H9 (cell line): ENCODE measurements around the gene KDM4D. TPM values are rescaled to one million over a fixed set of nuclear protein-coding genes. Genes with fewer than 3 reads are reported as not detected.
"Not testable (repeated sequence)": the region's sequence is repeated elsewhere in the genome, so short reads cannot be mapped to it uniquely, and the experiment has no call there.

ENCODE experiments used
- DNase-seq: peaks from one replicate; pipeline ENCODE4 v3.0.0-alpha.2; 2017
- H2AFZ ChIP-seq: one replicate; pipeline ENCODE4 v1.6.1; 2013; ENCODE audit warnings: mild to moderate bottlenecking, low read length, control low read depth, moderate library complexity
- H2AK5ac ChIP-seq: 2 replicates; pipeline ENCODE4 v1.6.1; 2013; ENCODE audit warnings: low read length, control low read depth, mixed read lengths; ENCODE audit not compliant: insufficient read length
- H2BK120ac ChIP-seq: one replicate; pipeline ENCODE4 v1.6.1; 2013; ENCODE audit warnings: low read depth, mild to moderate bottlenecking, low read length, control low read depth, inconsistent platforms; ENCODE audit not compliant: poor library complexity, severe bottlenecking
- H2BK12ac ChIP-seq: 2 replicates; pipeline ENCODE4 v1.6.1; 2013; ENCODE audit warnings: low read length, control low read depth, mixed read lengths, low read depth; ENCODE audit not compliant: insufficient read length
- H2BK15ac ChIP-seq: 2 replicates; pipeline ENCODE4 v1.6.1; 2013; ENCODE audit warnings: low read depth, low read length, control low read depth
- H2BK20ac ChIP-seq: one replicate; pipeline ENCODE4 v1.6.1; 2013; ENCODE audit warnings: low read depth, mild to moderate bottlenecking, low read length, control low read depth, inconsistent platforms; ENCODE audit not compliant: poor library complexity, severe bottlenecking
- H2BK5ac ChIP-seq: 2 replicates; pipeline ENCODE4 v1.6.1; 2013; ENCODE audit warnings: low read length, control low read depth, mixed read lengths; ENCODE audit not compliant: insufficient read length
- H3K14ac ChIP-seq: 2 replicates; pipeline ENCODE4 v1.6.1; 2013; ENCODE audit warnings: low read length, control low read depth; ENCODE audit not compliant: insufficient read depth
- H3K18ac ChIP-seq: 2 replicates; pipeline ENCODE4 v1.6.1; 2013; ENCODE audit warnings: low read depth, mild to moderate bottlenecking, mixed read lengths, low read length, control low read depth; ENCODE audit not compliant: insufficient read length
- H3K23ac ChIP-seq: 2 replicates; pipeline ENCODE4 v1.6.1; 2013; ENCODE audit warnings: low read length, control low read depth, mixed read lengths, low read depth; ENCODE audit not compliant: insufficient read length
- H3K23me2 ChIP-seq: 2 replicates; pipeline ENCODE4 v1.6.1; 2013; ENCODE audit warnings: low read depth, mild to moderate bottlenecking, mixed read lengths, low read length, control low read depth; ENCODE audit not compliant: insufficient read length, poor library complexity, severe bottlenecking
- H3K27ac ChIP-seq: 2 replicates; pipeline ENCODE4 v1.5.1; 2013; ENCODE audit warnings: low read length, control low read depth, mixed read lengths, low read depth; ENCODE audit not compliant: insufficient read length
- H3K27me3 ChIP-seq: 2 replicates; pipeline ENCODE4 v1.6.1; 2013; ENCODE audit warnings: low read length, control low read depth, inconsistent platforms; ENCODE audit not compliant: insufficient read depth
- H3K4ac ChIP-seq: 2 replicates; pipeline ENCODE4 v1.6.1; 2013; ENCODE audit warnings: low read depth, mild to moderate bottlenecking, control low read depth, inconsistent platforms, low read length, moderate library complexity
- H3K4me1 ChIP-seq: 2 replicates; pipeline ENCODE4 v1.6.1; 2013; ENCODE audit warnings: low read length, control low read depth, inconsistent platforms; ENCODE audit not compliant: insufficient read depth
- H3K4me2 ChIP-seq: 2 replicates; pipeline ENCODE4 v1.6.1; 2013; ENCODE audit warnings: low read length, control low read depth, mixed read lengths; ENCODE audit not compliant: insufficient read length, insufficient read depth
- H3K56ac ChIP-seq: 2 replicates; pipeline ENCODE4 v1.6.1; 2013; ENCODE audit warnings: low read depth, mild to moderate bottlenecking, mixed read lengths, low read length, control low read depth; ENCODE audit not compliant: insufficient read length
- H3K79me1 ChIP-seq: 2 replicates; pipeline ENCODE4 v1.6.1; 2013; ENCODE audit warnings: low read depth, mild to moderate bottlenecking, moderate library complexity, low read length, control low read depth, inconsistent platforms; ENCODE audit not compliant: insufficient read depth, poor library complexity, severe bottlenecking
- H3K79me2 ChIP-seq: 2 replicates; pipeline ENCODE4 v1.6.1; 2013; ENCODE audit warnings: low read length, control low read depth, inconsistent platforms; ENCODE audit not compliant: insufficient read depth
- H3K9ac ChIP-seq: 2 replicates; pipeline ENCODE4 v1.6.1; 2013; ENCODE audit warnings: low read length, control low read depth, mixed read lengths; ENCODE audit not compliant: insufficient read length; ENCODE audit errors: extremely low read depth
- H3K9me3 ChIP-seq: one replicate; pipeline ENCODE4 v1.6.1; 2013; ENCODE audit warnings: low read depth, low read length, inconsistent platforms; ENCODE audit not compliant: control insufficient read depth
- H3T11ph ChIP-seq: one replicate; pipeline ENCODE4 v1.6.1; 2013; ENCODE audit warnings: mild to moderate bottlenecking, low read length, control low read depth, inconsistent platforms
- H4K20me1 ChIP-seq: one replicate; pipeline ENCODE4 v1.6.1; 2013; ENCODE audit not compliant: control insufficient read depth, insufficient read length, insufficient read depth
- H4K5ac ChIP-seq: 2 replicates; pipeline ENCODE4 v1.6.1; 2013; ENCODE audit warnings: low read depth, mild to moderate bottlenecking, mixed read lengths, low read length, control low read depth; ENCODE audit not compliant: insufficient read length
- H4K8ac ChIP-seq: replicated peaks from 2 replicates; pipeline ENCODE4 v1.6.1; 2013; ENCODE audit warnings: low read length, control low read depth, mixed read lengths, low read depth; ENCODE audit not compliant: insufficient read length
- H4K91ac ChIP-seq: 2 replicates; pipeline ENCODE4 v1.6.1; 2013; ENCODE audit warnings: low read depth, mild to moderate bottlenecking, moderate library complexity, mixed read lengths, low read length, control low read depth; ENCODE audit not compliant: insufficient read length
- H3K27ac Mint-ChIP-seq, 3 experiments: 2 replicates in 2 of 3; 3 replicates in 1 of 3; pipeline ENCODE4 v1.8.0; 2020 to 2021; ENCODE audit warnings: mixed read lengths in 3 of 3, mild to moderate bottlenecking in 1 of 3, moderate library complexity in 1 of 3
- H3K27me3 Mint-ChIP-seq: 2 replicates; pipeline ENCODE4 v1.8.0; 2021; ENCODE audit warnings: low read depth, mild to moderate bottlenecking, moderate library complexity, mixed read lengths
- H3K36me3 Mint-ChIP-seq, 3 experiments: 2 replicates in 2 of 3; 3 replicates in 1 of 3; pipeline ENCODE4 v1.8.0; 2020 to 2021; ENCODE audit warnings: low read depth in 3 of 3, mixed read lengths in 3 of 3; ENCODE audit not compliant: insufficient read depth in 1 of 3
- H3K4me1 Mint-ChIP-seq, 2 experiments: 2 replicates each; pipeline ENCODE4 v1.8.0; 2020; ENCODE audit warnings: mixed read lengths in 2 of 2
- H3K4me3 Mint-ChIP-seq, 2 experiments: 2 replicates in 1 of 2; 3 replicates in 1 of 2; pipeline ENCODE4 v1.8.0; 2020 to 2021; ENCODE audit warnings: mild to moderate bottlenecking in 2 of 2, mixed read lengths in 2 of 2, moderate library complexity in 1 of 2
- H3K9me3 Mint-ChIP-seq, 2 experiments: 2 replicates in 1 of 2; 3 replicates in 1 of 2; pipeline ENCODE4 v1.8.0; 2020; ENCODE audit warnings: mild to moderate bottlenecking in 2 of 2, mixed read lengths in 2 of 2, moderate library complexity in 1 of 2
- WGBS: extraction: QIAGEN DNeasy Blood & Tissue Kit; methylation state at CpG from one replicate; pipeline ENCODE4 v1.1.7; 2013; ENCODE audit warnings: missing lambda C conversion rate, low lambda C conversion rate, mixed read lengths; ENCODE audit not compliant: insufficient read length; ENCODE audit errors: extremely low coverage; 5-methylcytosine and 5-hydroxymethylcytosine counted together
- total RNA-seq: library from RNA; stranded (reverse); gene quantifications from 2 replicates; pipeline ENCODE4 v1.2.1, GENCODE V29; 2021
- TF ChIP-seq, protein P1 (sequence below): fragments of 200-600 bp; sonication (generic); conservative IDR thresholded peaks from 3 replicates; pipeline ENCODE4 v1.8.0; 2021; ENCODE audit warnings: antibody characterized with exemption, mild to moderate bottlenecking

The KDM4D gene
- total RNA-seq, 1 experiment from 2014 or later, result 1.9 TPM

DNA sequence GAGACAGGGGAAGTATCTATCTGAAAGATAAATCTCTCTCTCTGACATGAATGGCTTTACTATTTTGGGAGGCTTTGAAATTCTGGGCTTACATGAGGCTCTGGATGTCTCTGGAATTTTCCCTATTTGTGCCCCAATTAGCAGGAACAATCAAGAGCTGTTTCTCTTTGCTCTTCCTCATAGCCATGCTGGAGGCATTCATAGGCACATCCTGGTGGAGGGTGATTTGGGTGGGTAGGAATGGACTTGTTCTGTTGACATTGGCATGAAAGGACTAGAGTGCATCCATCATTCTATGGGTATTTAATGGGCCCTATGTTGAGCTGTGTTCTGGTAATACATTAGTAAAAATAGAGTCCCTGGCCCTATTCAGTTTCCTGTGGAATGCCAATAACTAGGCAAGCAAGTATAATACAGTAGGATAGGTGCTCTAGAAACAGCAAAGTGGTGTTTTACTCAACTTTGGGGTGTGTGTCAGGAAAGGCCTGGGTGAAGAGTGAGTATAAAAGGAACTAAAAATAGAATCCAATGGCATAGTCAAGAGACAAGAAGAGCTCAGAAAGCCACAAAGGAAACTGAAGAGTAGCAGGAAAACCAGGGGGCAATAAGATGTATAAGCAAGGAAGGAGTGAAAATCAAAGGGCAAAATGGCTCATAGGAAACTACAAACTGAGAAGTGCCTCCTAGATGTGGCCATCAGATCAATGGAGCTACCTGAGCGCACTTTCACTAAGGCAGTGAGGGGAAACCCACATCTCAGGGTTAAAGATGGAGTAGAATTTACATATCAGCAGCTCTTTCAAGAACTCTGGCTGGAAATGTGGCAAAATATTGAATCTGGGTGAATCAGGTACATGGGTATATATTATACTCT is 45.2 kb upstream of the KDM4D start:
- Histone ChIP-seq H3K27me3 (no peaks in the 10 kb centered on the region), H4K5ac (no peak overlapping the region), H3K9me3 (no peaks in the 10 kb centered on the region), H3K79me2 (no peaks in the 10 kb centered on the region), H3K4ac (no peak overlapping the region), H3K23ac (no peak overlapping the region), H4K91ac (no peak overlapping the region), H4K20me1 (no peaks in the 10 kb centered on the region), H3K4me1 (no peaks in the 10 kb centered on the region), H3K79me1 (no peaks in the 10 kb centered on the region), H3K27ac (no peak overlapping the region), H3T11ph (no peak overlapping the region), H3K18ac (no peak overlapping the region), H3K56ac (no peak overlapping the region), H2BK5ac (no peak overlapping the region), H2BK15ac (no peak overlapping the region), H2AK5ac (no peak overlapping the region), H2BK12ac (no peak overlapping the region), H4K8ac (no peak overlapping the region), H3K14ac (no peak overlapping the region), H2BK20ac (no peak overlapping the region), H3K9ac (no peak overlapping the region), H2AFZ (no peak overlapping the region), H2BK120ac (no peak overlapping the region), H3K23me2 (no peaks in the 10 kb centered on the region), H3K4me2 (no peak overlapping the region)
- WGBS, result no CpG with 5 or more reads among the region's 1 CpG
- Mint-ChIP-seq H3K36me3 (no peaks in the 10 kb centered on the region; a peak in 1 of 7 replicates), H3K9me3 (peaks cover 2% of the 10 kb centered on the region in 2 experiments; a peak in 1 of 5 replicates), H3K4me1 (peaks cover 5 to 10% of the 10 kb centered on the region in 2 experiments; a peak in 3 of 4 replicates), H3K4me3 (no peak overlapping the region), H3K27ac (no peak overlapping the region), H3K27me3 (peaks cover 7% of the 10 kb centered on the region; the same call in 1 of the 2 replicates)
- TF ChIP-seq, protein P1, sequence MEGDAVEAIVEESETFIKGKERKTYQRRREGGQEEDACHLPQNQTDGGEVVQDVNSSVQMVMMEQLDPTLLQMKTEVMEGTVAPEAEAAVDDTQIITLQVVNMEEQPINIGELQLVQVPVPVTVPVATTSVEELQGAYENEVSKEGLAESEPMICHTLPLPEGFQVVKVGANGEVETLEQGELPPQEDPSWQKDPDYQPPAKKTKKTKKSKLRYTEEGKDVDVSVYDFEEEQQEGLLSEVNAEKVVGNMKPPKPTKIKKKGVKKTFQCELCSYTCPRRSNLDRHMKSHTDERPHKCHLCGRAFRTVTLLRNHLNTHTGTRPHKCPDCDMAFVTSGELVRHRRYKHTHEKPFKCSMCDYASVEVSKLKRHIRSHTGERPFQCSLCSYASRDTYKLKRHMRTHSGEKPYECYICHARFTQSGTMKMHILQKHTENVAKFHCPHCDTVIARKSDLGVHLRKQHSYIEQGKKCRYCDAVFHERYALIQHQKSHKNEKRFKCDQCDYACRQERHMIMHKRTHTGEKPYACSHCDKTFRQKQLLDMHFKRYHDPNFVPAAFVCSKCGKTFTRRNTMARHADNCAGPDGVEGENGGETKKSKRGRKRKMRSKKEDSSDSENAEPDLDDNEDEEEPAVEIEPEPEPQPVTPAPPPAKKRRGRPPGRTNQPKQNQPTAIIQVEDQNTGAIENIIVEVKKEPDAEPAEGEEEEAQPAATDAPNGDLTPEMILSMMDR, result no peak
- no peak for DNase-seq

DNA sequence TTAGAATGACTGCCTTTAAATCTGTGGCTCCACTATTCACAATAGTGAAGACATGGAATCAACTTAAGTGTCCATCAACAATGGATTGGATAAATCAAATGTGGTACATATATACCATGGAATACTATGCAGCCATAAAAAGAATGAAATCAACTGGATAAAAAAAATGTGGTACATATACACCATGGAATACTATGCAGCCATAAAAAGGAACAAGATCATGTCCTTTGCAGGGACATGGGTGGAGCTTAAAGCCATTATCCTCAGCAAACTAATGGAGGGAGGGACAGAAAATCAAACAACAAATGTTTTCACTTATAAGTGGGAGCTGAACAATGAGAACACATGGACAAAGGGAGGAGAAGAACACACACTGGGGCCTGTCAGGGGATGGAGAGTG is 41.4 kb upstream of the KDM4D start:
- not testable (repeated sequence) for H4K5ac ChIP-seq, H3K4me1 ChIP-seq, H2BK5ac ChIP-seq, H3K27me3 ChIP-seq, H3K36me3 Mint-ChIP-seq, H3K23ac ChIP-seq, H3K56ac ChIP-seq, H3K4me3 Mint-ChIP-seq, H3K9me3 Mint-ChIP-seq, DNase-seq, H3K4me2 ChIP-seq, H3K9ac ChIP-seq, H3K27me3 Mint-ChIP-seq, H3T11ph ChIP-seq, H4K91ac ChIP-seq, H3K23me2 ChIP-seq, H3K27ac ChIP-seq, H3K4ac ChIP-seq, H2AK5ac ChIP-seq, H3K14ac ChIP-seq, H2BK20ac ChIP-seq, H2AFZ ChIP-seq, H4K20me1 ChIP-seq, H3K18ac ChIP-seq, H2BK12ac ChIP-seq, H3K9me3 ChIP-seq, H4K8ac ChIP-seq, H3K27ac Mint-ChIP-seq, H3K79me1 ChIP-seq, H2BK120ac ChIP-seq, H2BK15ac ChIP-seq, H3K79me2 ChIP-seq
- peaks cover 18 to 30% of the 10 kb centered on the region in 2 experiments for H3K4me1 Mint-ChIP-seq
